ENCODE results near the gene ALDOB.
"Not testable (repeated sequence)": the region's sequence is repeated elsewhere in the genome, so short reads cannot be mapped to it uniquely, and the experiment has no call there.

Gene ALDOB

GRCh38 chr9:101393135-101393534 is 42.4 kb downstream of the ALDOB start:
- no peak overlapping the region for H3K9ac ChIP-seq (ENCODE audit: low read length)
- no peak overlapping the region for H4K8ac ChIP-seq (ENCODE audit: low read depth, low read length)
- no peak overlapping the region for H3K23ac ChIP-seq (ENCODE audit: low read length)
- WGBS (ENCODE audit: extremely low coverage, insufficient coverage, insufficient read length), result no CpG with 5 or more reads among the region's 3 CpGs
- no peak overlapping the region for H2AFZ ChIP-seq (ENCODE audit: insufficient read depth, low read length, poor library complexity)
- H2BK5ac ChIP-seq (ENCODE audit: low read depth, low read length, poor library complexity), result no peak overlapping the region
- H3K4me1 ChIP-seq (ENCODE audit: control insufficient read depth in 1 of 2, insufficient read depth in 2 of 2, low read length in 2 of 2), result no peaks in the 10 kb centered on the region
- no peaks in the 10 kb centered on the region for H3K27me3 ChIP-seq (ENCODE audit: insufficient read depth, low read length)
- H3K79me1 ChIP-seq (ENCODE audit: low read length), result no peaks in the 10 kb centered on the region
- H2BK120ac ChIP-seq (ENCODE audit: insufficient read depth, low read length, poor library complexity), result no peak overlapping the region
- H2AK5ac ChIP-seq (ENCODE audit: low read length), result no peak overlapping the region
- no peak for DNase-seq
- no peaks in the 10 kb centered on the region for H3K9me3 ChIP-seq (ENCODE audit: insufficient read depth, low read depth, low read length)
- no peak overlapping the region for H3K4me2 ChIP-seq (ENCODE audit: low read length)
- no peak overlapping the region for H4K12ac ChIP-seq (ENCODE audit: low read depth, low read length)
- no peak overlapping the region for H3K4ac ChIP-seq (ENCODE audit: low read depth, low read length)
- H3K36me3 ChIP-seq (ENCODE audit: control insufficient read depth in 1 of 2, insufficient read depth in 2 of 2, low read length in 2 of 2), result peaks cover 0 to 1% of the 10 kb centered on the region in 2 experiments
- no peaks in the 10 kb centered on the region for H3K79me2 ChIP-seq (ENCODE audit: control insufficient read depth, insufficient read depth, low read length, poor library complexity)
- no peak overlapping the region for H3K27ac ChIP-seq (ENCODE audit: low read depth, low read length)
- no peak overlapping the region for H3K18ac ChIP-seq (ENCODE audit: low read length)
- H4K91ac ChIP-seq (ENCODE audit: low read depth, low read length), result no peak overlapping the region
- no peak overlapping the region for H3K14ac ChIP-seq (ENCODE audit: low read length)
- H2BK12ac ChIP-seq (ENCODE audit: low read length), result no peak overlapping the region
- H3K4me3 ChIP-seq (ENCODE audit: low read depth, low read length), result no peak overlapping the region

- Histone ChIP-seq H2AK5ac (ENCODE audit: low read length) (no peak overlapping the region), H2AFZ (ENCODE audit: insufficient read depth, low read length, poor library complexity) (no peak overlapping the region), H2BK12ac (ENCODE audit: low read length) (no peak overlapping the region), H4K91ac (ENCODE audit: low read depth, low read length) (no peak overlapping the region), H2BK120ac (ENCODE audit: insufficient read depth, low read length, poor library complexity) (no peak overlapping the region), H4K12ac (ENCODE audit: low read depth, low read length) (no peak overlapping the region), H3K79me1 (ENCODE audit: low read length) (no peaks in the 10 kb centered on the region), H3K14ac (ENCODE audit: low read length) (no peak overlapping the region), H3K4me1 (ENCODE audit: control insufficient read depth in 1 of 2, insufficient read depth in 2 of 2, low read length in 2 of 2) (no peaks in the 10 kb centered on the region), H3K36me3 (ENCODE audit: control insufficient read depth in 1 of 2, insufficient read depth in 2 of 2, low read length in 2 of 2) (peaks cover 1% of the 10 kb centered on the region in 2 experiments), H3K4ac (ENCODE audit: low read depth, low read length) (no peak overlapping the region), H3K18ac (ENCODE audit: low read length) (no peak overlapping the region), H3K9ac (ENCODE audit: low read length) (no peak overlapping the region), H3K79me2 (ENCODE audit: control insufficient read depth, insufficient read depth, low read length, poor library complexity) (no peaks in the 10 kb centered on the region), H3K23ac (ENCODE audit: low read length) (no peak overlapping the region), H2BK5ac (ENCODE audit: low read depth, low read length, poor library complexity) (no peak overlapping the region), H3K4me3 (ENCODE audit: low read depth, low read length) (no peak overlapping the region), H3K4me2 (ENCODE audit: low read length) (no peak overlapping the region), H3K9me3 (ENCODE audit: insufficient read depth, low read depth, low read length) (no peaks in the 10 kb centered on the region), H3K27ac (ENCODE audit: low read depth, low read length) (no peak overlapping the region), H3K27me3 (ENCODE audit: insufficient read depth, low read length) (no peaks in the 10 kb centered on the region), H4K8ac (ENCODE audit: low read depth, low read length) (no peak overlapping the region)
- DNase-seq, result no peak
- WGBS (ENCODE audit: extremely low coverage, insufficient coverage, insufficient read length), result no CpG with 5 or more reads among the region's 2 CpGs
These were observed 47.0 kb downstream of the ALDOB start for GRCh38 chr9:101388507-101388993.

DNA sequence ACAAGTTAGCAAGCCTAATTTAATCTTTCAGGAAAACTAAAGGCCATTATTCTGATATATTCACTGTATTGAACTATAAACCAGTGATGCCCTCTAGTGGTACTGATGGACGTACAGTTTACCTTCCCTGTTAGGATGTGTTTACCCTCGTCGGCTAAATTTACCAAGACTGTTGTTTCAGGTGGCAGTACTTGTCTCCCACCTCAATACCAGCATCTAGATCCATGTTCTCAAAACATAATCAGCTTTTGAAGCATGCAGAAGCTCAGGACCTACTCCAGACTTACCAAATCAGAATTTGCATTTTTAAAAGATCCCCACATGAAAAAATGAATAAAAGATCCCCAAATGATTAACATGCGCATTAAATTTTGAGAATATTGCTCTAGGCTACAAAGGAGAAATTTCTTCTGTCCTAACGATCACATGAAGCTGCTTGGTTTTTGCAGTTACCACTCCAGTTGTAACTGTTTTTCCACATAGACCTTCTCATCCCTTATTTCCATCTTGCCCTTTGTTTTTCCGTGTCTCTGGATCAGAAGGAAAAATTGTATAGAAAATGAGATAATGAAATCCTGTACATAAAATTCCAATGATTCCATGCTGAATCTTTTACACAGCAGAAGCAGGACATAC is 47.6 kb downstream of the ALDOB start:
- H3K23ac ChIP-seq (ENCODE audit: low read length), result no peak overlapping the region
- DNase-seq, result peak; percentile 12 to 63
- H2AFZ ChIP-seq (ENCODE audit: insufficient read depth, low read length, poor library complexity), result no peak overlapping the region
- H3K4me3 ChIP-seq (ENCODE audit: low read depth, low read length), result no peak overlapping the region
- no peaks in the 10 kb centered on the region for H3K27me3 ChIP-seq (ENCODE audit: insufficient read depth, low read length)
- H3K79me2 ChIP-seq (ENCODE audit: control insufficient read depth, insufficient read depth, low read length, poor library complexity), result no peaks in the 10 kb centered on the region
- H3K18ac ChIP-seq (ENCODE audit: low read length), result no peak overlapping the region
- no peak overlapping the region for H2BK5ac ChIP-seq (ENCODE audit: low read depth, low read length, poor library complexity)
- no peaks in the 10 kb centered on the region for H3K4me1 ChIP-seq (ENCODE audit: control insufficient read depth in 1 of 2, insufficient read depth in 2 of 2, low read length in 2 of 2)
- no peak overlapping the region for H2BK12ac ChIP-seq (ENCODE audit: low read length)
- H3K79me1 ChIP-seq (ENCODE audit: low read length), result no peaks in the 10 kb centered on the region
- H4K12ac ChIP-seq (ENCODE audit: low read depth, low read length), result no peak overlapping the region
- H3K27ac ChIP-seq (ENCODE audit: low read depth, low read length), result no peak overlapping the region
- H3K9me3 ChIP-seq (ENCODE audit: insufficient read depth, low read depth, low read length), result no peaks in the 10 kb centered on the region
- H2AK5ac ChIP-seq (ENCODE audit: low read length), result no peak overlapping the region
- no peak overlapping the region for H4K91ac ChIP-seq (ENCODE audit: low read depth, low read length)
- no peak overlapping the region for H3K4ac ChIP-seq (ENCODE audit: low read depth, low read length)
- H3K9ac ChIP-seq (ENCODE audit: low read length), result no peak overlapping the region
- H3K36me3 ChIP-seq (ENCODE audit: control insufficient read depth in 1 of 2, insufficient read depth in 2 of 2, low read length in 2 of 2), result peaks cover 1% of the 10 kb centered on the region in 2 experiments
- H2BK120ac ChIP-seq (ENCODE audit: insufficient read depth, low read length, poor library complexity), result no peak overlapping the region
- WGBS (ENCODE audit: extremely low coverage, insufficient coverage, insufficient read length), result no CpG with 5 or more reads among the region's 6 CpGs
- H3K14ac ChIP-seq (ENCODE audit: low read length), result no peak overlapping the region
- no peak overlapping the region for H3K4me2 ChIP-seq (ENCODE audit: low read length)
- no peak overlapping the region for H4K8ac ChIP-seq (ENCODE audit: low read depth, low read length)

DNA sequence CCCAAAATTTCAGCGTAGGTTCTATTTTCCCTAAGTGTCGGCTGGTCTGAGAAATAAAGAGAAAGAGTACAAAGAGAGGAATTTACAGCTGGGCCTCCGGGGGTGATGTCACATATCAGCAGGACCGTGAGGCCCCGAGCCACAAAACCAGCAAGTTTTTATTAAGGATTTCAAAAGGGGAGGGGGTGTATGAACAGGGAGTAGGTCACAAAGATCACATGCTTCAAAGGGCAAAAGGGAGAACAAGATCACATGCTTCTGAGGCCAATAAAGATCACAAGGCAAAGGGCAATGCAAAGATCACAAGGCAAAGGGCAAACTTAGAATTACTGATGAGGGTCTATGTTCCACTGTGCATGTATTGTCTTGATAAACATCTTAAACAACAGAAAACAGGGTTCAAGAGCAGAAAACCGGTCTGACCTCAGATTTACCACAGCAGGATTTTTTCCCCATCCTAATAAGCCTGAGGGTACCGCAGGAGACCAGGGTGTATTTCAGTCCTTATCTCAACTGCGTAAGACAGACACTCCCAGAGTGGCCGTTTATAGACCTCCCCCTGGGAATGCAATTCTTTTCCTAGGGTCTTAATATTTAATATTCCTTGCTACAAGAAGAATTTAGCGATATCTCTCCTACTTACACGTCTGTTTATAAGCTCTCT is 50.6 kb downstream of the ALDOB start, which contains the start of gene BAAT:
TSS of gene BAAT (minus strand) at position 134 of the 664 bp plus-strand sequence. CDS start 13,602 bp downstream, outside the sequence.
- H3K4me3 ChIP-seq (ENCODE audit: low read depth, low read length); H3K18ac ChIP-seq (ENCODE audit: low read length); H3K79me2 ChIP-seq (ENCODE audit: control insufficient read depth, insufficient read depth, low read length, poor library complexity); H3K27ac ChIP-seq (ENCODE audit: low read depth, low read length); H3K23ac ChIP-seq (ENCODE audit: low read length); H3K4me1 ChIP-seq (ENCODE audit: control insufficient read depth in 1 of 2, insufficient read depth in 2 of 2, low read length in 2 of 2); H3K79me1 ChIP-seq (ENCODE audit: low read length); DNase-seq; H3K9me3 ChIP-seq (ENCODE audit: insufficient read depth, low read depth, low read length); H2BK5ac ChIP-seq (ENCODE audit: low read depth, low read length, poor library complexity); H2BK12ac ChIP-seq (ENCODE audit: low read length); H4K12ac ChIP-seq (ENCODE audit: low read depth, low read length); H2AK5ac ChIP-seq (ENCODE audit: low read length); H4K91ac ChIP-seq (ENCODE audit: low read depth, low read length); H3K4ac ChIP-seq (ENCODE audit: low read depth, low read length); H3K4me2 ChIP-seq (ENCODE audit: low read length); H2BK120ac ChIP-seq (ENCODE audit: insufficient read depth, low read length, poor library complexity); H2AFZ ChIP-seq (ENCODE audit: insufficient read depth, low read length, poor library complexity); H3K27me3 ChIP-seq (ENCODE audit: insufficient read depth, low read length); H4K8ac ChIP-seq (ENCODE audit: low read depth, low read length); H3K14ac ChIP-seq (ENCODE audit: low read length); H3K9ac ChIP-seq (ENCODE audit: low read length); H3K36me3 ChIP-seq (ENCODE audit: control insufficient read depth in 1 of 2, insufficient read depth in 2 of 2, low read length in 2 of 2): not testable (repeated sequence)
- no CpG with 5 or more reads among the region's 11 CpGs for WGBS (ENCODE audit: extremely low coverage, insufficient coverage, insufficient read length)

Measured in trophoblast cell (in vitro differentiated cells and primary cell).